Gastroesophageal sphincter (tissue), 4 donors: ENCODE measurements around the gene SBK2. TPM values are rescaled to one million over a fixed set of nuclear protein-coding genes. Genes with fewer than 3 reads are reported as not detected.

Experiments used
- ATAC-seq: fragments of 150-250 bp; one replicate; pipeline ENCODE4 v1.9.1; 2016; ENCODE audit warnings: mild to moderate bottlenecking, moderate library complexity
- H3K27ac ChIP-seq, 4 donors: fragments of 200-600 bp; sonication (generic) in 3 of 4; 1 replicate in 3 of 4; 2 replicates in 1 of 4; pipeline ENCODE4 v1.5.1; 2016 to 2019
- H3K27me3 ChIP-seq: fragments of 200-600 bp; sonication (generic); one replicate; pipeline ENCODE4 v1.5.1; 2019
- H3K36me3 ChIP-seq, 2 donors: fragments of 200-600 bp; sonication (generic); one replicate each; pipeline ENCODE4 v1.5.1; 2019; ENCODE audit warnings: control low read depth in 1 of 2
- H3K4me1 ChIP-seq, 3 donors: fragments of 200-600 bp; sonication (generic); 1 replicate in 2 of 3; 2 replicates in 1 of 3; pipeline ENCODE4 v1.5.1; 2016 to 2019; ENCODE audit warnings: control low read depth in 2 of 3
- H3K4me3 ChIP-seq, 2 donors: fragments of 200-600 bp; sonication (generic); one replicate each; pipeline ENCODE4 v1.5.1; 2019; ENCODE audit warnings: mild to moderate bottlenecking in 1 of 2, moderate library complexity in 1 of 2
- H3K9me3 ChIP-seq, 3 donors: fragments of 200-600 bp; sonication (generic); one replicate each; pipeline ENCODE4 v1.5.1; 2017 to 2019; ENCODE audit warnings: control low read depth in 2 of 3
- EP300 ChIP-seq: sonication (generic); formaldehyde crosslinking; IDR thresholded peaks from one replicate; pipeline ENCODE4 v1.6.1; 2017; ENCODE audit warnings: antibody characterized with exemption, mild to moderate bottlenecking
- POLR2A ChIP-seq, 2 donors: fragments of 450-650 bp; IDR thresholded peaks; one replicate each; pipeline ENCODE4 v1.6.1; 2017; ENCODE audit warnings: antibody characterized with exemption in 2 of 2, mild to moderate bottlenecking in 2 of 2, moderate library complexity in 1 of 2
- POLR2AphosphoS5 ChIP-seq: sonication (generic); formaldehyde crosslinking; IDR thresholded peaks from one replicate; pipeline ENCODE4 v1.6.1; 2017; ENCODE audit warnings: antibody characterized with exemption
- WGBS, 2 donors: methylation state at CpG; one replicate each; pipeline ENCODE4 v1.1.5; 2018; ENCODE audit warnings: low coverage in 1 of 2; 5-methylcytosine and 5-hydroxymethylcytosine counted together
- total RNA-seq, 4 donors: library from RNA; depleted of rRNA; stranded (reverse); fragments of >200 nt; gene quantifications; one replicate each; pipeline ENCODE4 v1.1.0, GENCODE V29; 2016
- TF ChIP-seq, protein P1 (sequence below), 4 experiments: fragments of 200-600 bp in 2 of 4; fragments of 450-650 bp in 2 of 4; sonication (generic) in 1 of 4; IDR thresholded peaks; one replicate each; pipeline ENCODE4 v1.5.1; 2017 to 2019; ENCODE audit warnings: antibody characterized with exemption in 4 of 4, mild to moderate bottlenecking in 2 of 4, moderate library complexity in 2 of 4

SBK2 gene
- total RNA-seq, 4 donors from 2014 or later, result not detected

DNA sequence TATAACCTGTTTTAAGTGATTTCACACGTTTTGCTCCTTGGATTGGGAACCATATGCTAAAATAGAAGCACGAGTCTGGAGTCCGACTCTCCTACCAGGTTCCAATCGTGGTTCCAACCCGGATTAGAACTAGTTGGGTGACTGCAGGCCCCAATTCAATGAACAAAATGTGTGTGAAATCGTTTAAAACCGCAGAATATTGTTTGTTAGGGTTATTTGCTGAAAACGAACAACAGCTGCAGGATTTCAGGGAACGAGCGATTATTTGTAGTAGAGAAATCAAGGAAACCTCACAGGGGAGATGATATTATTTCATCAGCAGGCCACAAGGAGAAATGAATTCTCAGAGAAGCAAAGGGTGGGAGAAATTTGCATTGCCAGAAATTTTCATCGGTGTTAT, 32.0 kb downstream of the SBK2 start:
- Histone ChIP-seq H3K36me3 (peaks cover 0 to 22% of the 10 kb centered on the region in 2 donors), H3K27me3 (no peaks in the 10 kb centered on the region), H3K27ac (no peak overlapping the region), H3K4me3 (no peak overlapping the region), H3K9me3 (no peaks in the 10 kb centered on the region), H3K4me1 (peaks cover 0 to 12% (median 0%) of the 10 kb centered on the region in 3 donors)
- TF ChIP-seq, protein P1, sequence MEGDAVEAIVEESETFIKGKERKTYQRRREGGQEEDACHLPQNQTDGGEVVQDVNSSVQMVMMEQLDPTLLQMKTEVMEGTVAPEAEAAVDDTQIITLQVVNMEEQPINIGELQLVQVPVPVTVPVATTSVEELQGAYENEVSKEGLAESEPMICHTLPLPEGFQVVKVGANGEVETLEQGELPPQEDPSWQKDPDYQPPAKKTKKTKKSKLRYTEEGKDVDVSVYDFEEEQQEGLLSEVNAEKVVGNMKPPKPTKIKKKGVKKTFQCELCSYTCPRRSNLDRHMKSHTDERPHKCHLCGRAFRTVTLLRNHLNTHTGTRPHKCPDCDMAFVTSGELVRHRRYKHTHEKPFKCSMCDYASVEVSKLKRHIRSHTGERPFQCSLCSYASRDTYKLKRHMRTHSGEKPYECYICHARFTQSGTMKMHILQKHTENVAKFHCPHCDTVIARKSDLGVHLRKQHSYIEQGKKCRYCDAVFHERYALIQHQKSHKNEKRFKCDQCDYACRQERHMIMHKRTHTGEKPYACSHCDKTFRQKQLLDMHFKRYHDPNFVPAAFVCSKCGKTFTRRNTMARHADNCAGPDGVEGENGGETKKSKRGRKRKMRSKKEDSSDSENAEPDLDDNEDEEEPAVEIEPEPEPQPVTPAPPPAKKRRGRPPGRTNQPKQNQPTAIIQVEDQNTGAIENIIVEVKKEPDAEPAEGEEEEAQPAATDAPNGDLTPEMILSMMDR (IDR thresholded peaks at IDR 0.05), result no peak
- no peak for TF ChIP-seq POLR2AphosphoS5
- TF ChIP-seq POLR2A (IDR thresholded peaks at IDR 0.05), result no peak
- no peak for TF ChIP-seq EP300
- ATAC-seq, result no peak
- 82 to 83% methylated on average over 8 to 11 of the region's 11 CpGs for WGBS, 2 donors

DNA sequence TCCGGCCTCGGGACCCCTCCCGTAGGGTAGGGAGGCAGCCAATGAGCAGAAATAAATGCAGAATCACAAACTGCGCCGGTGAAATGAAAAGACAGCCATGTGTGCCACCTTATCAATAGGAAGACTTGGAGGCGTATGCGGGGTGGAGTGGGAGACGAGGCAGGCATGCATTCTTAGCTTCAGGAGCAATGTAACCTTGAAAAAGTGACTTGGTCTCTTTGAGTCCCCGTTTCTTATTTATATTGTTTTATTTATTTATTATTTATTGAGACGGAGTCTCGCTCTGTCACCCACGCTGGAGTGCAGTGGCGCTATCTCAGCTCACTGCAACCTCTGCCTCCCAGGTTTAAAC, 32.7 kb downstream of the SBK2 start:
- Histone ChIP-seq H3K27me3 (no peaks in the 10 kb centered on the region), H3K9me3 (no peaks in the 10 kb centered on the region), H3K4me1 (peaks cover 0 to 12% (median 0%) of the 10 kb centered on the region in 3 donors), H3K27ac (peak overlapping the region in 3 of 4 donors; percentile 86 to 91 (median 86)), H3K4me3 (peak overlapping the region in 1 of 2 donors; percentile 53), H3K36me3 (peaks cover 0 to 27% of the 10 kb centered on the region in 2 donors)
- no peak for ATAC-seq
- no peak for TF ChIP-seq EP300
- TF ChIP-seq, protein P1 (IDR thresholded peaks at IDR 0.05), result no peak
- no peak for TF ChIP-seq POLR2A (IDR thresholded peaks at IDR 0.05)
- TF ChIP-seq POLR2AphosphoS5, result no peak
- 36 to 57% methylated on average over 10 to 13 of the region's 13 CpGs for WGBS, 2 donors

DNA sequence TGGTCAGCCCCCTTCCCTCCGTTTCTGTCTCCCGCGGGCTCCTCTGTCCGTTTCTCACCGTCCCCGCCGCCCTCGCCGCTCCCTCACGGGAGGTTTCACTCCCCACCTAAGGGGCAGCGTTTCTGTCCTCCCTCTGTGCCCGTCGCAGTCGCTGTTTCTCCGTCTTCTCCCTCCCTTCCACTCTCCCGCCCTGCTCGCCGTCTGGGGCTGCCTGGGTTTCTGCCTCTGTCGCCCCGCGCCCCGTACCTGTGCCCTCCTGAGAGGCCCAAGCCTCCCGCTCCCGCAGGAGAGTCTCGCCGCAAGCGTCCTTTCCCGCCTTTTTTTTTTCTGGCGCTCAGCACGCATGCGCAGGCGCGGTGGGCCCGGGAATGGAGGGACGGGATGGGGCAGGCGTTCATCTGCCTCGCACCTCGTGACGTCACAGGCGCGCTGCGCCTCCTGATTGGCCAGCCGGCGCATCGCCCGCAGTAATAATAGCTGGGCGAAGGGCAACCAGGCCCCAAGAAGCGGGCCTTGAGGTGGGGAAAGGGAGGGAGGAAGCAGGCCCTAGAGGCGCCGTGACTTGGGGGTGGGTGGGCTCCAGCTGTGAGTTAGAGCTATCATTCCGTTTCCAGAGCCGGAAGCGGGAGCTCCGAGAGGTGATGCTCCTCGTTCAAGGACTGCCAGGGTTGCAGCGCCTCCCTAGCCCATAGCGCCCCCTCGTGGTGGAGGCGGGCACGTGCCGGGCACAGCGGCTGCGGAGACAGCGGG, 33.3 kb downstream of the SBK2 start:
- no peak for TF ChIP-seq EP300
- TF ChIP-seq, protein P1 (IDR thresholded peaks at IDR 0.05), result peak in 3 of 4 experiments; percentile 99 to 100 (median 99)
- TF ChIP-seq POLR2A (IDR thresholded peaks at IDR 0.05), result no peak
- TF ChIP-seq POLR2AphosphoS5, result peak; percentile 15
- Histone ChIP-seq H3K27me3 (no peaks in the 10 kb centered on the region), H3K36me3 (peaks cover 0 to 33% of the 10 kb centered on the region in 2 donors), H3K4me1 (peaks cover 0 to 17% (median 0%) of the 10 kb centered on the region in 3 donors), H3K27ac (peak overlapping the region in 3 of 4 donors; percentile 86 to 91 (median 86)), H3K9me3 (no peaks in the 10 kb centered on the region), H3K4me3 (peak overlapping the region; percentile 31 to 53)
- 16 to 36% methylated on average over 12 to 29 of the region's 64 CpGs for WGBS, 2 donors
- peak; percentile 98 for ATAC-seq

DNA sequence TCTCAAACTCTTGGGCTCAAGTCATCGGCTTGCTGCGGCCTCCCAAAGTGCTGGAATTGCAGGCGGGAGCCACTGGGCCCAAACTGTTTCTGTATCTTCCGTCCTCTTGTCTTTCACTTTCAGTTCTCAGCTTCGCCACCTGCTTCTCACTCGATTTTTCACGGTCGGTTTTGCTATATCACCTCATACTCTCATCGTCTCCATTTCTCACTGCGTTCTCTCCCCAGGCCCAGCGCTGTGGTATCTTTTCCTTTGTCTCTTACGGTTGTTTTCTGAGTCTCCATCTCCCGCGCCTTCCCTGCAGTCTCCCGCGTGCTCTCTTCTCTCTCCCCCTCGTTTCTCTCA, 33.8 kb downstream of the SBK2 start:
- Histone ChIP-seq H3K36me3 (peaks cover 0 to 33% of the 10 kb centered on the region in 2 donors), H3K4me3 (peak overlapping the region in 1 of 2 donors; percentile 53), H3K27ac (peak overlapping the region in 1 of 4 donors; percentile 86), H3K27me3 (no peaks in the 10 kb centered on the region), H3K9me3 (no peaks in the 10 kb centered on the region), H3K4me1 (peaks cover 0 to 22% (median 0%) of the 10 kb centered on the region in 3 donors)
- no peak for ATAC-seq
- TF ChIP-seq EP300 (no peak), POLR2AphosphoS5 (no peak), POLR2A (IDR thresholded peaks at IDR 0.05) (no peak)
- TF ChIP-seq, protein P1 (IDR thresholded peaks at IDR 0.05), result no peak
- 86 to 89% methylated on average over 5 to 16 of the region's 17 CpGs for WGBS, 2 donors
